SK-N-MC (cell line): Measurements from ENCODE around the gene CRK.

ENCODE experiments used
- EZH2 ChIP-seq: fragments of 200-600 bp; sonication (generic); IDR thresholded peaks from one replicate; pipeline ENCODE4 v1.6.1; 2017; ENCODE audit warnings: antibody characterized with exemption
- FOXP2 ChIP-seq: optimal IDR thresholded peaks from 2 replicates; pipeline ENCODE3; 2011; ENCODE audit warnings: mild to moderate bottlenecking, moderate library complexity; ENCODE audit not compliant: insufficient read depth; ENCODE audit errors: extremely low read length, control extremely low read depth
- POLR2AphosphoS5 ChIP-seq: IDR thresholded peaks from 2 replicates; pipeline ENCODE4 v1.6.1; 2012; ENCODE audit warnings: mild to moderate bottlenecking, low read depth, low read length, borderline replicate concordance

DNA sequence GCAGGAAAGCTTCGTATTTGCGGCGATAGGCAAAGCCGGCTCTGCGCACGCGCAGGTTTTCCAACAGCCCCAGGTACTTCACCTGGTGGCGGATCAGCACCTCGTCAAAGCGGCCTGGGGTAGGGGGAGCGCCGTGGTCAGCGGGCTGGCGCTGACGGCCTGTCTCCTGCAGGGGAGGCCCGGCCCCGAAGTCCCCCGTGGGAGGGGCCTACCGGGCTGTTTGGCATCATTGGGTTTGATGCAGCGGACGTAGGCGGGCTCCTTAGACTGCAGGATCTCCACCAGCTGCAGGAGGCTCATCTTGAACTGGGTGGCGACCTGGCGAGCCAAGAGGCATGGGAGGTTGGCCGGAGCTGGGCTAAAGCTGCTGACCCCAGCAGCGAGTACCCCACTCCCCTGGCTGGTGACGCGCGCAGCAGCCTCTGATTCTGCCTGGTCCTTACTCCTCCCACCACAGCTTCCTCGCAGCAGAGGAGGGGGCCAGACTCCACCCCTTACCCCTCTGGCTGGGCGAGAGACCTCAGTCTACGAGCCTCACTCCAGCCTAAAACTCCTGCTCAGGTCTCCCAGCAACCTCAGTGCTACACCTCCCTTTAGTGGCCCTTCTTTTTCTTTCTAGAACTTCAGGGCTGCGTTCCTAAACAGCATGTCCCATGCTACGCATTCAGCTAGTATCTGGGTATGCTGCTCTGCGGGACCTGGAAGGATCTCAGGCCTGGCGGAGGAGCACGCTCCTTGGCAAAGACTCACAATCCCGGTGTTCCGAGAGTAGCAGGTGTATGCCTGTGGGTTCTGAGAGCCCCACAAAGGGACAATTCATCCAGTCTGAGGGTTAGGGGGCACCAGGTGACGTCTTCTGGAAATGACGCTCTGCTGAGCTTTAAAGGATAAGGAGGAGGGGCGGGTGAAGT lies 16.1 kb upstream of the CRK start:
- TF ChIP-seq POLR2AphosphoS5 = no peak
- TF ChIP-seq EZH2 = no peak
- no peak for TF ChIP-seq FOXP2
